HG03280 (cell line): ENCODE results near the gene NDUFB8.
A peak's percentile ranks its signal among the peaks of the same experiment; 100 is the strongest.

Experiments
- ATAC-seq: cut with Tn5 transposase; IDR thresholded peaks from one replicate; pipeline ENCODE4 v1.9.1; 2021; ENCODE audit warnings: mild to moderate bottlenecking, moderate library complexity; ENCODE audit not compliant: unreplicated experiment

The NDUFB8 gene

GRCh38 chr10:100544950-100545349 lies 15.3 kb upstream of the NDUFB8 start:
- ATAC-seq = no peak

- no peak for ATAC-seq
These were observed 7.8 kb upstream of the NDUFB8 start for GRCh38 chr10:100537475-100537874.

- ATAC-seq = peak; percentile 98
These were observed 6.2 kb upstream of the NDUFB8 start, which contains the start of gene HIF1AN for GRCh38 chr10:100535715-100536353. TSS of gene HIF1AN (plus strand) at chr10:100535943. CDS start at chr10:100535959, 16 bp downstream.

GRCh38 chr10:100535338-100535714 lies 5.7 kb upstream of the NDUFB8 start:
- peak; percentile 8 for ATAC-seq

GRCh38 chr10:100534726-100535125 lies 5.1 kb upstream of the NDUFB8 start:
- ATAC-seq = no peak

GRCh38 chr10:100531761-100532160 lies 2.1 kb upstream of the NDUFB8 start:
- ATAC-seq = no peak

GRCh38 chr10:100528921-100529474 lies 673 bp downstream of the NDUFB8 start:
- ATAC-seq = peak; percentile 6

- no peak for ATAC-seq
These were observed 1.4 kb downstream of the NDUFB8 start for GRCh38 chr10:100528123-100528886.

GRCh38 chr10:100524638-100525037 lies 5.0 kb downstream of the NDUFB8 start:
- no peak for ATAC-seq

- ATAC-seq = no peak
These were observed 5.5 kb downstream of the NDUFB8 start for GRCh38 chr10:100524206-100524605.

- no peak for ATAC-seq
These were observed 6.7 kb downstream of the NDUFB8 start for GRCh38 chr10:100522945-100523344.

GRCh38 chr10:100522107-100522801 lies 7.4 kb downstream of the NDUFB8 start:
- no peak for ATAC-seq

- ATAC-seq = no peak
These were observed 8.9 kb downstream of the NDUFB8 start for GRCh38 chr10:100520811-100521210.

GRCh38 chr10:100519311-100520051 lies 10.2 kb downstream of the NDUFB8 start, which contains the start of gene SEC31B:
TSS of gene SEC31B (minus strand) at chr10:100519861. CDS start at chr10:100516952, 2,909 bp downstream.
- ATAC-seq = no peak

- no peak for ATAC-seq
These were observed 10.9 kb downstream of the NDUFB8 start for GRCh38 chr10:100518761-100519241.

GRCh38 chr10:100516847-100517246 lies 12.8 kb downstream of the NDUFB8 start:
- ATAC-seq = no peak

GRCh38 chr10:100515612-100516011 lies 14.1 kb downstream of the NDUFB8 start:
- ATAC-seq = no peak

GRCh38 chr10:100510533-100511308 lies 18.9 kb downstream of the NDUFB8 start:
- peak; percentile 55 for ATAC-seq

GRCh38 chr10:100509241-100509840 lies 20.3 kb downstream of the NDUFB8 start:
- no peak for ATAC-seq
